HG03460 (cell line): ENCODE data around the gene LRIT2.

Experiments used
- ATAC-seq: cut with Tn5 transposase; IDR thresholded peaks from one replicate; pipeline ENCODE4 v1.9.1; 2021; ENCODE audit not compliant: unreplicated experiment

LRIT2 gene

DNA sequence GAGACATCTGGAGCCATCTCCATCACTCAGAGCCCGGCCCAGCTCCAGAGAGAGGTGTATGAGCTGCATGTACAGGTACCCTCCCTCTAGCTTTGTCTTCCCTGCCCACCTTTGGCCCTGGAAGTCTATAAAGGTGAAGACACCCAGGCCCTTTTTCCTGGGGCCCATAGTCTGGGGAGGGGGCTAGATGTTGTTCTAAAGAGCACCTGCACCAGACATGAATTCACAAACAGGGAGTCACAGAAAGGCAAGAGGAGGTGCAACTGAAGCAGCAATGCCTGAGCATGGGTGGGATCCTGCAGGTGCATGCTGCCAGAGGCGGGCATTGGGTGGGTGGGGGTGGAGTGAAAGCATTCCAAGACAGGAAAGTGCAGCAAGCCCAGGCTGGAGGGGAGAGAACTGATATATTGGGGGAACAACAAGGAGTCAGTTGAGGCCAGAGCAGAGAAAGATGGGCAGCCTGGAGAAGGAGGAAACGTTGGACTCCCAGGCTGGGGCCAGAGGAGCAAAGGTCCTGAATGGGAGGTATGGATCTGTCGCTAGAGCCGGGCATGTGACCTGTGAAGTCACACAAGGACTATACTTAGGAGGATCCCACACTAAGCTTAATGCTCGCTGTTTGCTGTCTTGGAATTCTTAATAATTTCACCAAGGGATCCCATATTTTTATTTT, 19.4 kb downstream of the LRIT2 start:
- ATAC-seq, result no peak

DNA sequence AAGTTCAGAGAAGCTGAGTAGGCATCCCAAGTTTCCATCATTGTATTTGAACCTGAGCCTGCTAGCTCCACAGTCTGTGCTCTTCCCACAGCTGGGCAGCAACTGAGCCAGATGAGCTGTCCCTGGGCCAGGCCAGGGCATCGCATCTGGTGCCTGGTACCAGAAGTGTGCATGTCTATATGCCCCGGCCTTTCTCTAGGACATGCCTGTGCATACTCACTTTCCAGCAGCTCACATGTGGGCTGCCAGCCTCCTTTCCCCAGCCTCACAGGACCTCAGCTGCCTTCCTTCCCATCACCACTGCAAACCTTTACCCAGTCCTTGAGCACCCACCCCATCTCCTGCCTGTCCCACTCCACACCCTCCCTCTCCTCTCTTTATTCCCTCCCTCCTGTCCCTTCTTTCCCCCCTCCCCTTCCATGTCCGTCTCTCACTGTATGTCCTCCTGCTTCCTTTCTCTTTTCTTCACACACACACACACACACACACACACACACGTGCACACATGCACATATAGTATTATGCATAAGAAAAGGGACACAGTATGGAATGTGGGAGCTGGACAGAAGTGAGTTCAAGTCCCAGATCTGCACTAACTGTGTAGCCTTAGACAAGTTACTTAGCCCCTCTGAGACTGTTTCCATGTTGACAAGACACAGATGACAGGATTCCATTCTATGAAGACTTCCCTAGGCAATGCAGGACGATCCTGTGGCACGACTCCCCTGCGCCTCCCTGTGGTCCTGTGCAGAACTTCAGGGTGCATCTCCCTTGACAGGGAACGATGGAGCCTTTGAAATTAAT, 20.1 kb downstream of the LRIT2 start:
- peak; percentile 71 for ATAC-seq

GRCh38 chr10:84204610-84205009, 20.7 kb downstream of the LRIT2 start:
- ATAC-seq, result no peak

DNA sequence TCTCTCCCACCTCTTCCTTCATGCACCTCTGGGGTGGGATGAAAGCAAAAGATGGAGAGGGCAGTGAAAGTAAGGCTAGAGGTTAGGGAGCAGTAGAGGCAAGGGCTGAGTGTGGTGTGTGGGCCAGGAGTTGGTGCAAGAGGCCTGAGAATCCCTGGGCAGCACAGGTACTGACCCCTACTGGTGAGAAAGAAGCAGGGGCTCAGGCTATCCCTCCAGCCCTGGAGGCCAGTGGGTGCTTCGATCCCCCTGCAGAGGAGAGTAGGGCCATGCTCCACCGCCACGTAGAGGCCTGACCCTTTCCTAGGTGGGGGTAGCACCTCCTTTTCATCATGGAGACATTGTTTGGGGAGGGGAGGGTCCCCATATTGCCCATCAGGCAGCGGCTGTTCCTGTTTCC, 21.2 kb downstream of the LRIT2 start:
- ATAC-seq, result peak; percentile 61

DNA sequence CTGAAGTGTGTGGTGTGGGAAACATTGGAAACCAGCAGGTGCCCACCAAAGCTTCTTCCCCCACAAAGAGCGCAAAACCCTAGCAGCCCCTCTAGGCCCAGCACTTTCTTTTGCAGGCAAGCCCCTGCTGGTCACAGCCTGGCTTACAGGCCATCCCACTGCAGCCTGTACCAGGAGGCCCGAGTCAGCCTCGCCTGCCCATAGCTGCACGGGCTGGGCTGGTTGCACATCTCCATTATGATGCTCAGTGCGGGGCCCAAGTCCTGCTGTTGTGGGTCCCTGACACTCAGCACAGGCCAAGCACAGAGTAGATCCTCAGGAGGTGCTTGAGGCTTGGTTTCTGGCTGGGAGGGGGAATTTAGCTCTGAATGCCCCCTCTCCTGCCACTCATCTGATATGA, 23.0 kb downstream of the LRIT2 start:
- no peak for ATAC-seq

GRCh38 chr10:84201682-84202081, 23.7 kb downstream of the LRIT2 start:
- ATAC-seq, result no peak

DNA sequence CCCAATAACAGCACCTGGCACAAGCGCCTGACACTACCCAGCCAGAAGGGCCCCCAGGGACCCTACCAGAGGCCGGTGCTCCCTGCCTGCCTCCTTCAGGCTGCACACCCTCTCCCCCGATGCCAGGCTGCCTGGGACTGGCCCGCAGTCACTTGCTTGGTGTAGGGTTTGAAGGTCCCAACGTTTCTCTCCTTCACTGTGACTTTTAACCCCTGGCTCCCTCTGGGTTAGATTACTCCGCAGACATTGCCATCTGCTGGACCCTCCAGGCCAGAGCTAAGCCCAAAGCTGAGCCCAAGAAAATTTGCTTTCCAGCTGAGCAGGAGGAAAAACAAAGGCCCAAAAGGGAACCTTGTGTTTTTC, 24.1 kb downstream of the LRIT2 start:
- ATAC-seq, result no peak

- ATAC-seq, result no peak
These were observed 24.7 kb downstream of the LRIT2 start for GRCh38 chr10:84200537-84201243.

- ATAC-seq, result no peak
These were observed 27.0 kb downstream of the LRIT2 start for GRCh38 chr10:84198206-84198915.

DNA sequence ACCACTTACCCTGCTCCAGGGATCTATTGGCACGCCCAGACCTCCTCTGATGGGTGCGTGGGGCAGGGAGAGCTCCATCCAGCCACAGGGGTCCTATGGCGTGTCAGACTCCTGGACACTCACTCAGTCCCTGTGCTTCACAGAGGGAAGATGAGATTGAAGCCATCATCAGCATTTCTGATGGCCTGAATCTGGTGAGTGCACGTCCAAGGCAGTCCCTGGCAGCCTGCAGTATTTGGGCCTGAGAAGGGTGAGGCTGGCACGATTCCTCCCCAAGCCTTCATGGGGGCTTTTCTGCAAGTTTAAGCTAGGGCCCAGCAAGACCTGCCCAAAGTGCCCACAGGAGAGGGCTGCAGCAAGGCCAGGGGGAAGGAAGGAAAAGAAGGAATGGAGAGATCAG, 27.7 kb downstream of the LRIT2 start:
- no peak for ATAC-seq

- no peak for ATAC-seq
These were observed 28.4 kb downstream of the LRIT2 start for GRCh38 chr10:84196941-84197340.

- ATAC-seq, result no peak
These were observed 29.3 kb downstream of the LRIT2 start for GRCh38 chr10:84196083-84196482.

DNA sequence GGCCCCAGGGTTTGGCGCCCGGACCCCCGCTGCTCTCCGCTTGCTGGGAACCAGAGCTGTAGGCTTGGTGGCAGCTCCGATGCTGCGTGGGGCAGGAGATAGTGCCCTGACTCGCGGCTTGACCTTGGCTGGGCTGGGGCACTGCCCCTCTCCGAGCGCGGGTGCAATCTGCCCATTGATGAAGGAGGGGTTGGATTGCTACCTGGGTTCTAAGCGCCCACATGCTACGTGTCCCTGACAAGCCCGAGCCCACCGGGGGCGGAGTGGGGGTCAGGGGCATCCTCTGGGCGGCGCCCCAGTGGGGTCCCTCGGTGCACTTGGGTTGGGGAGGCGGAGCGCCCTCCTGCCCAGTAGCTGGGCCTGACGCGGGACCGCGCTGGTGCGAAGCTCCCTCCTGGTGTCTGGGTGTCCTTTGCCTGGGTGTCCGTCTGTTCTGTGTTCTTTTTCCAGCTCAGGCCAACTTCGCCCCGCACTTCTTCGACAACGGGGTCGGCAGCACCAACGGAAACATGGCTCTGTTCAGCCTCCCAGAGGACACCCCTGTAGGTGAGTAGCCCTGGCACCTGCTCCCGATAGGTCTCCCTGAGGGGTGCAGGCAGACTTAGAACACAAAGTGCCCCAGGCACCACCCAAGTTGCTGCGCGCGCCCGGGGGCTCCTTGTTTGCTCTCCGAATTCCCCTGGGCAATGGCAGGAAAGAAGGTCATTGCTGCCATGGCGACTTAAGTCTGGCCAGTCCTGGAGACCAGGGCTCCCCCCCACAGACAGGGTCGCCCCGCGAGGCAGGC, 30.1 kb downstream of the LRIT2 start:
- ATAC-seq, result peak; percentile 9

DNA sequence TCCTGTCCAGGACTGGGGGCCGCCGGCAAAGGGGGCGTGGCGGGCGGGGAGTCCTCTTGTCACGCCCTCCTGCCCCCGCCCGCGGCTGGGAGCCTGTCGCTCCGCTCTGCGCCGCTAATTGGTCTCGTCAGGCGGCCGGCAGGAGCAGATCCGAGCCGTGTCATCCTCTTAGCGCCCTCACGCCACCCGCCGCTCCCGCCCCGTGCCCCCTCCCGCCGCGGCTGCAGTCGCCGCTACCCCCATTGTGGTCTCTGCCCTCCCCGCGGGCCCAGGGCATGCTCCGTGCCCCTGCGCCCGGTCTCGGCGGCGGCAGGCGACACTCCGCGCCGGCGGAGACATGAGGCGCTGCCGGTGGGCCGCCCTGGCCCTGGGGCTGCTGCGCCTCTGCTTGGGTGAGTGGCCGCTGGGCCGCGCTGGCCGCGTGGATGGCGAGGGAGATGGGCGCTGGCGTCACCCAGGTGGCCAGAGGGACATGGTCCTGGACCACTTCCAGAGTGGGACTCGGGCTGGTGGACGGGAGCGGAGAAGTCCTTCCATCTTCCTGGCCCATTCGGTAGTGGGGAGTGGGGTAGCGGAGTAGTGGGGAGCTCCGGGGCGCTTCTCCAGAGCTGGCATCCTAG, 30.8 kb downstream of the LRIT2 start, which contains the start of gene CDHR1:
TSS of gene CDHR1 (plus strand) at position 114 of the 620 bp plus-strand sequence. CDS start at position 338, 224 bp downstream.
- peak; percentile 74 for ATAC-seq

DNA sequence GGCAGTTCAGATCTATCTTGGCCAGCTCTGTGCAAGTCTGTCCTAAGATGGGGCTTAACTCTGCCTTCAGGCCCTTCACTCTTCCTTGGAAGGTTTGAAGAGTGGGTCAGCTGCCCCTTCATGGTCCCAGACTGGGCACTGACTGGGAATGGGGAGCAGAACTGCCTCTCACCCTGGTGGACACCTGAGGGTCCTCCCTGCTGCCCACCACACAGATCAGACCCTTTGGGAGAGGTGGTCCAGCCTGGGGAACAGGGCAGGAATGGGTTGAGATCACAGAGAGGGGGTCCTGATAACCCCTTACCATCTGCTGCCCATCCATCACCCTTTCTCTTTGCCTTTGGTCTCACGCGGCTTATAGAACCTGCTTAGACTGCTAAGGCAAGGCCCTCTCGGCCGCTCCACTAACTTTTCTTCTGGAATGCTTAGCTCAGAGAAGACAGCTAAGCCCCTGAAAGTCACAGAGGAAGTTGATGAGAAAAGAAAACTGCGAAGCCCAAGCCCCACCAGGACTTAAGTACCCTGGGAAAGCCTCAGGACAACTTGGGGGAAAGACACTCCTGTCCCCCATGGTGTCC, 31.4 kb downstream of the LRIT2 start:
- peak; percentile 21 for ATAC-seq

GRCh38 chr10:84193327-84193726, 32.0 kb downstream of the LRIT2 start:
- no peak for ATAC-seq

- no peak for ATAC-seq
These were observed 34.2 kb downstream of the LRIT2 start for GRCh38 chr10:84191106-84191505.

GRCh38 chr10:84190621-84191020, 34.7 kb downstream of the LRIT2 start:
- no peak for ATAC-seq

- no peak for ATAC-seq
These were observed 36.5 kb downstream of the LRIT2 start for GRCh38 chr10:84188815-84189214.
